ENCODE measurements around the gene MAP3K5.
"Not testable (repeated sequence)": the region's sequence is repeated elsewhere in the genome, so short reads cannot be mapped to it uniquely, and the experiment has no call there.

MAP3K5 gene

DNA sequence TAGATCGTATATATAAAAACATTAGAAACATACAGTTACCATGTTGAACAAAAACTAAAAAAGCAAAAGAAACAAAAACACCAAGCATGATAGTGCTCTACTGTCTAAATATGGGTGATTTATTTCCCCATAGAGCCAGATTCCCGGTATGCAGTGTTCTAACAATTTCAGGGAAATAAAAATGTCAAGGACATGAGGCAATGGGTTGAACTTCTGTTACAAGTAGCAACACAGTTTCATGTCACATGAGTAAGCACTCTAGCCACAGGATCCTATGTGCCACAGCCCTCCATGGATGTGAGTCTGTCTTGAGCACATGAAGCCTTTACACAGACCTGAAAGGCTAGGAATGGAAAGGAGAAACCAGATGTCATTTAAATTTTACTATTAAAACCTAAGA lies 96.0 kb downstream of the MAP3K5 start:
- FAIRE-seq (no peak), DNase-seq (ENCODE audit: insufficient read length, low spot score) (no peak)
- TF ChIP-seq, protein P1, sequence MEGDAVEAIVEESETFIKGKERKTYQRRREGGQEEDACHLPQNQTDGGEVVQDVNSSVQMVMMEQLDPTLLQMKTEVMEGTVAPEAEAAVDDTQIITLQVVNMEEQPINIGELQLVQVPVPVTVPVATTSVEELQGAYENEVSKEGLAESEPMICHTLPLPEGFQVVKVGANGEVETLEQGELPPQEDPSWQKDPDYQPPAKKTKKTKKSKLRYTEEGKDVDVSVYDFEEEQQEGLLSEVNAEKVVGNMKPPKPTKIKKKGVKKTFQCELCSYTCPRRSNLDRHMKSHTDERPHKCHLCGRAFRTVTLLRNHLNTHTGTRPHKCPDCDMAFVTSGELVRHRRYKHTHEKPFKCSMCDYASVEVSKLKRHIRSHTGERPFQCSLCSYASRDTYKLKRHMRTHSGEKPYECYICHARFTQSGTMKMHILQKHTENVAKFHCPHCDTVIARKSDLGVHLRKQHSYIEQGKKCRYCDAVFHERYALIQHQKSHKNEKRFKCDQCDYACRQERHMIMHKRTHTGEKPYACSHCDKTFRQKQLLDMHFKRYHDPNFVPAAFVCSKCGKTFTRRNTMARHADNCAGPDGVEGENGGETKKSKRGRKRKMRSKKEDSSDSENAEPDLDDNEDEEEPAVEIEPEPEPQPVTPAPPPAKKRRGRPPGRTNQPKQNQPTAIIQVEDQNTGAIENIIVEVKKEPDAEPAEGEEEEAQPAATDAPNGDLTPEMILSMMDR (IDR thresholded peaks at IDR 0.05; ENCODE audit: insufficient read depth, missing control alignments), result no peak

DNA sequence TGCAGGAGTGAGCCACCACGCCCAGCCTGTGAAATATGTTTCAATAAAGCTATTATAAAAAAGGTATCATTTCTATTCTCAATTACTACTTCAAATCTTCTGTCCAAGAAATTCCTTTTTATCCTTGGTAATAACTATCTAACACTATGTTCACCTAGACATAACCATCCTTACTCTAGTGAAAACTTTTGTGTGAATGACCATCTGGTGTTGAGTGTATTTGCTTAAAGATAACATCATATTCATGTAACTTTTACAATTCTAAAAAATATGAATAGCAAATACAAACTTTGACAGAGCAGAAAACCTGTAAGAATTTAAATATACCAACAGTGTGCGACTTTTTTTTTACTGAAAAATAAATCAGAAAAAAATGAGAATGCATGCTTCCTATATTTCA lies 96.9 kb downstream of the MAP3K5 start:
- FAIRE-seq (no peak), DNase-seq (ENCODE audit: insufficient read length, low spot score) (no peak)
- TF ChIP-seq, protein P1 (IDR thresholded peaks at IDR 0.05; ENCODE audit: insufficient read depth, missing control alignments), result no peak

DNA sequence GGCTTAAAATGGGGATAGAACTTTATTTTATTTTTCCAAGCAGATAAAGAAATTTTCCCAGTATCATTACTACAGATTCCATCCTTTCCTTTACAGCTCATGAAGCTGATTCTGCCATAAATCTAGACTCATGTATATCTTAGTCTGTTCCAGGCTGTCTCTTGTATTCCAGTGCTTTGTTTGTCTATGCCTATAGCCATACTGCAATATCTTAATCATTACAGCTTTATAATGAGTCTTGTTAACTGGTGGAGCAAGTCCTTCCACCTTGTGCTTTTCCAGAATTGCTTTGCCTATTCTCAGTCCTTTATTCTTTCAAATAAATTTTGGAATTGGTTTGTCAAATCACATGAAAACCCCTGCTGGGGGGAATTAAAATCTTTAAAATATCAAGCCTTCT lies 99.2 kb downstream of the MAP3K5 start:
- no peak for DNase-seq (ENCODE audit: insufficient read length, low spot score)
- FAIRE-seq, result no peak
- TF ChIP-seq, protein P1 (IDR thresholded peaks at IDR 0.05; ENCODE audit: insufficient read depth, missing control alignments), result no peak

DNA sequence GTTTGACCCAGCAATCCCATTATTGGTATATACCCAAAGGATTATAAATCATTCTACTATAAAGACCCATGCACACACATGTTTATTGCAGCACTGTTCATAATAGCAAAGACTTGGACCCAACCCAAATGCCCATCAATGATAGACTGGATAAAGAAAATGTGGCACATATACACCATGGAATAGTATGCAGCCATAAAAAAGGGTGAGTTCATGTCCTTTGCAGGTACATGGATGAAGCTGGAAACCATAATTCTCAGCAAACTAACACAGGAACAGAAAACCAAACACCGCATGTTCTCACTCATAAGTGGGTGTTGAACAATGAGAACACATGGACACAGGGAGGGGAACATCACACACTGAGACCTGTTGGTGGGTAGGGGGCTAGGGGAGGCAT lies 104.4 kb downstream of the MAP3K5 start:
- not testable (repeated sequence) for FAIRE-seq; DNase-seq (ENCODE audit: insufficient read length, low spot score)

DNA sequence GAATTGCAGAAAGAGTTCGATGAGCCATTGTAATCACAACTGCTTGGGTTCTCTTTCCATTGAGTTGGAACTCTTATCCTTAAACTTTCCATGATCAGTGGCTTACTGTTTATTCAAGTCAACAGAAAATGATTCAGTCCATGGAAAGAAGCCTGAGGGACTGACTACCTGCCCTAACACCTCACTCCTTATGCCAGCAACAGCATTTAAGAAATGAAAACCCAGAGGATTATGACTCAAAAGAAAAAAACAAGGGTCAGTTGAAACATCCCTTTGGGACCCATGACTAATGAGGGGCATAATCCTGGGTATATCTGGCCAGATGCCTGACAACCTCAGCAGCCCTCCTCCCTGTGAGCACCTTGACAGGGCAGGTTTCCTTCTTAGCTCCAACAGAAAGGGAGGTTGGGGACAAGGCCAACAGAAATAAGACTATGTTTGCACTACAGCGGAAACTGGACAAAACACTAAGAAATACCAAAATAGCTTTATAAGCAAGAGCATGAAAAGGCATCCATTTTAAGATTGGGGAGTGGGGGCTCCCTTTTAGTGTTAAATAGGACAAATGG lies 106.7 kb downstream of the MAP3K5 start:
- TF ChIP-seq, protein P1 (IDR thresholded peaks at IDR 0.05; ENCODE audit: insufficient read depth, missing control alignments), result no peak
- DNase-seq (ENCODE audit: insufficient read length, low spot score) (no peak), FAIRE-seq (no peak)

DNA sequence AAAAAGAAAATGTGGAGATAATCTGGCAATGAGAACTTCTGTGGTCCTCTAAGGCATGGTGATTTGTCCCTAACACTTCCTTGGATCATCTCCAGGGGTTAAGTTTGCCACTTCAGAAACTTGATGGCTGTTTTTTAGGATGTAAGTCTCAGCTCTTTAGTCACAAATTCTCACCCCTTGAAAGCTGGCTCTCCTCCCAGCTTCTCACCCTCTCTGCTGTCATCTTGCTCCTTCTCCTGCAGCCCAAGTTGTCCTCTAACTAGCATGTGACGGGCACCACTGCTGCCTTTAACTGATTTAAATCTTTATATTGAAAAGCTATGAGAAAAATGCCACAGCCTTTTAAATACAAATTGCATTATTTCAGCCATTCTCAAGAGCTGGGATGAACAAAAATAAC lies 107.8 kb downstream of the MAP3K5 start:
- FAIRE-seq (no peak), DNase-seq (ENCODE audit: insufficient read length, low spot score) (no peak)
- TF ChIP-seq, protein P1 (IDR thresholded peaks at IDR 0.05; ENCODE audit: insufficient read depth, missing control alignments), result no peak

DNA sequence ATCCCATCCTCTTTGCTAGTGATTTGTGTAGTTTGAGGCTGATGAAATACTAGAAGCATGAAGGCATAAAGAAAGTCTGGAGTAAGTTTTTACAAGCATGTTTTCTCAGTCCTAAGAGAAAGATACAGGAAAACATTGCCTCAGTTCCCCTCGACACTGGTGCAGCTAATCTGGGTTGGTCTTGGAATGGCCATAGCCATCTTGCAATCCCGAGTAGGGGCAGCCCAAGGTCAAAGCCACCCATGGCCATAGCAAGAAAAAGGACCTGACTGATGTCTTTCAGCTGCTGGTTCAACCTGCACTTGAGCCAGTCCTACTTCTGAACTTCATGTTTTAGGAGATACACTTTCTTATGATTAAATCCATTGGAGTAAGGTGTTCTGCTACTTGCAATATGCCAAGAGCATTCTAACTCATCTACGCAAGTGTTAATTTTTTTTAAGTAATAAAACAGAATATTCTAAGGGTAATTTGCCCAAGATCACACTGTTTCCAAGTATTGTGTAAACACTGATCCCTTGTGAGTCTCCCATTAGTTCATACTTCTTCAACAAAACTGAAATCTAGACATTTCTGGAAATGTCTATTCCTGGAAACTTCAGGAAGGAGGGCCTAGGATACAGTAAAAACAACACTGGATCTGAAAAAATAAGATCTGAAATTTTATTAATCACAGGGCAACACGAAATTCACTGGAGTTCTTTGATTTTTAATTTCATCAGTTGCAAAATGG lies 108.9 kb downstream of the MAP3K5 start:
- TF ChIP-seq, protein P1 (IDR thresholded peaks at IDR 0.05; ENCODE audit: insufficient read depth, missing control alignments), result no peak
- no peak for FAIRE-seq
- DNase-seq (ENCODE audit: insufficient read length, low spot score), result no peak

All from D721Med (cell line).